ENCODE data around the gene PTGFR.

DNA sequence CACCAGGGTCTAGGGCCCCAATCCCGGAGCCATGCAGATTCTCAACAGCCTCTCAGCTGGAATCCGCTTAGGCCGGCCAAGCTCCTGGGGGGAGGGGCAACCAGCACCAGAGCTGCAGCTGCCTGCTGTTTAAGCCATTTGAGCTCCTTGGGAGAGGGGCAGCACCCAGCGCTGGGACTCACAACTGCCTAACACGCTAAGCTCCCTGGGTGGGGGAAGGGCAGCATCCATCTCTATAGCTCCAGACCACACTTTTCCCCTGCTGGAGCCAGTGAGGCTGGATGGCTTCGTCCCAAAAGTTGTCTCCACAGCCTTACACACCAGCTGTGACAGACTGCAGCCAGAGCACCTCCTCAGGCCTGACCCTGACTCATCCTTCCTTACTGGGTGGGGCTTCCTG lies 6.9 kb upstream of the PTGFR start:
- TF ChIP-seq, protein P1, sequence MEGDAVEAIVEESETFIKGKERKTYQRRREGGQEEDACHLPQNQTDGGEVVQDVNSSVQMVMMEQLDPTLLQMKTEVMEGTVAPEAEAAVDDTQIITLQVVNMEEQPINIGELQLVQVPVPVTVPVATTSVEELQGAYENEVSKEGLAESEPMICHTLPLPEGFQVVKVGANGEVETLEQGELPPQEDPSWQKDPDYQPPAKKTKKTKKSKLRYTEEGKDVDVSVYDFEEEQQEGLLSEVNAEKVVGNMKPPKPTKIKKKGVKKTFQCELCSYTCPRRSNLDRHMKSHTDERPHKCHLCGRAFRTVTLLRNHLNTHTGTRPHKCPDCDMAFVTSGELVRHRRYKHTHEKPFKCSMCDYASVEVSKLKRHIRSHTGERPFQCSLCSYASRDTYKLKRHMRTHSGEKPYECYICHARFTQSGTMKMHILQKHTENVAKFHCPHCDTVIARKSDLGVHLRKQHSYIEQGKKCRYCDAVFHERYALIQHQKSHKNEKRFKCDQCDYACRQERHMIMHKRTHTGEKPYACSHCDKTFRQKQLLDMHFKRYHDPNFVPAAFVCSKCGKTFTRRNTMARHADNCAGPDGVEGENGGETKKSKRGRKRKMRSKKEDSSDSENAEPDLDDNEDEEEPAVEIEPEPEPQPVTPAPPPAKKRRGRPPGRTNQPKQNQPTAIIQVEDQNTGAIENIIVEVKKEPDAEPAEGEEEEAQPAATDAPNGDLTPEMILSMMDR (IDR thresholded peaks at IDR 0.05; ENCODE audit: poor library complexity): no peak
- TF ChIP-seq EZH2 (IDR thresholded peaks at IDR 0.05; ENCODE audit: borderline replicate concordance) (no peak), EZH2phosphoT487 (IDR thresholded peaks at IDR 0.05; ENCODE audit: low read depth, severe bottlenecking, unreplicated experiment) (no peak)
